ENCODE results near the gene URB1. TPM values are rescaled to one million over a fixed set of nuclear protein-coding genes. Genes with fewer than 3 reads are reported as not detected.

The URB1 gene
- total RNA-seq, 4 donors from 2014 or later: 13.7 to 17.7 (median 15.2) TPM

- DNase-seq (no peak), ATAC-seq (no peak)
- intact Hi-C loops (cut with DNase I; ENCODE audit: low total_unique reads) (no loop called here), in situ Hi-C loops (cut with MboI; ENCODE audit: low sequenced_read_pairs in 4 of 4) (no loop called here)
- H3K9me3 ChIP-seq: no peaks in the 10 kb centered on the region
- H3K27me3 ChIP-seq: no peaks in the 10 kb centered on the region
- H3K4me3 ChIP-seq: no peak overlapping the region
- no peaks in the 10 kb centered on the region for H3K4me1 ChIP-seq
- no peaks in the 10 kb centered on the region for H3K36me3 ChIP-seq
- TF ChIP-seq POLR2A (IDR thresholded peaks at IDR 0.05): no peak
- no peak for TF ChIP-seq CTCF (IDR thresholded peaks at IDR 0.05 in 4 of 5, conservative IDR thresholded peaks at IDR 0.05 in 1 of 5)
- H3K27ac ChIP-seq: no peak overlapping the region
Measured at GRCh38 chr21:32423320-32424190, 30.7 kb upstream of the URB1 start.

GRCh38 chr21:32422064-32422463, 29.3 kb upstream of the URB1 start:
- Histone ChIP-seq H3K9me3 (no peaks in the 10 kb centered on the region), H3K4me3 (no peak overlapping the region), H3K4me1 (no peaks in the 10 kb centered on the region), H3K36me3 (no peaks in the 10 kb centered on the region), H3K27me3 (no peaks in the 10 kb centered on the region), H3K27ac (no peak overlapping the region)
- no peak for DNase-seq
- intact Hi-C loops (cut with DNase I; ENCODE audit: low total_unique reads): no loop called here
- no peak for ATAC-seq
- TF ChIP-seq CTCF (IDR thresholded peaks at IDR 0.05 in 4 of 5, conservative IDR thresholded peaks at IDR 0.05 in 1 of 5) (no peak), POLR2A (IDR thresholded peaks at IDR 0.05) (no peak)
- in situ Hi-C loops (cut with MboI; ENCODE audit: low sequenced_read_pairs in 4 of 4): no loop called here

- H3K4me3 ChIP-seq: no peak overlapping the region
- H3K27ac ChIP-seq: no peak overlapping the region
- H3K27me3 ChIP-seq: no peaks in the 10 kb centered on the region
- in situ Hi-C loops (cut with MboI; ENCODE audit: low sequenced_read_pairs in 4 of 4): no loop called here
- no peaks in the 10 kb centered on the region for H3K4me1 ChIP-seq
- no peak for TF ChIP-seq POLR2A (IDR thresholded peaks at IDR 0.05)
- TF ChIP-seq CTCF (IDR thresholded peaks at IDR 0.05 in 4 of 5, conservative IDR thresholded peaks at IDR 0.05 in 1 of 5): no peak
- intact Hi-C loops (cut with DNase I; ENCODE audit: low total_unique reads): no loop called here
- DNase-seq (no peak), ATAC-seq (no peak)
- no peaks in the 10 kb centered on the region for H3K9me3 ChIP-seq
- no peaks in the 10 kb centered on the region for H3K36me3 ChIP-seq
Measured at GRCh38 chr21:32418146-32418545, 25.3 kb upstream of the URB1 start.

GRCh38 chr21:32415451-32416398, 22.9 kb upstream of the URB1 start:
- Histone ChIP-seq H3K36me3 (no peaks in the 10 kb centered on the region), H3K9me3 (no peaks in the 10 kb centered on the region), H3K27me3 (no peaks in the 10 kb centered on the region), H3K27ac (peak overlapping the region in 1 of 4 donors; percentile 27), H3K4me3 (peak overlapping the region in 2 of 4 donors; percentile 2), H3K4me1 (peaks cover 0 to 6% of the 10 kb centered on the region in 2 donors)
- intact Hi-C loops (cut with DNase I; ENCODE audit: low total_unique reads): no loop called here
- no peak for ATAC-seq
- in situ Hi-C loops (cut with MboI; ENCODE audit: low sequenced_read_pairs in 4 of 4): no loop called here
- TF ChIP-seq POLR2A (IDR thresholded peaks at IDR 0.05): no peak
- no peak for TF ChIP-seq CTCF (IDR thresholded peaks at IDR 0.05 in 4 of 5, conservative IDR thresholded peaks at IDR 0.05 in 1 of 5)
- DNase-seq: no peak

Data from gastrocnemius medialis (tissue), 4 donors.